Left lung (tissue), 10 donors: ENCODE results near the gene VPS54. TPM values are rescaled to one million over a fixed set of nuclear protein-coding genes. Genes with fewer than 3 reads are reported as not detected.
"Not testable (repeated sequence)": the region's sequence is repeated elsewhere in the genome, so short reads cannot be mapped to it uniquely, and the experiment has no call there.

Experiments
- ATAC-seq: fragments of 200-7000 bp; cut with Tn5 transposase; one replicate; pipeline ENCODE4 v1.9.1; 2020; ENCODE audit warnings: moderate library complexity
- DNase-seq, 4 donors: peaks; one replicate each; pipeline ENCODE4 v3.0.0-alpha.2; 2013 to 2020
- H3K27ac ChIP-seq, 2 donors: fragments of 200-600 bp; sonication (generic) in 1 of 2; one replicate each; pipeline versions ENCODE4 v1.5.0 to v1.8.0; 2020 to 2021
- H3K27me3 ChIP-seq, 2 donors: fragments of 200-600 bp; sonication (generic) in 1 of 2; one replicate each; pipeline versions ENCODE4 v1.5.0 to v1.8.0; 2020 to 2021
- H3K36me3 ChIP-seq, 2 donors: fragments of 200-600 bp; sonication (generic) in 1 of 2; one replicate each; pipeline versions ENCODE4 v1.5.0 to v1.8.0; 2020 to 2021
- H3K4me1 ChIP-seq, 2 donors: fragments of 200-600 bp; one replicate each; pipeline ENCODE4 v1.8.0; 2021
- H3K4me3 ChIP-seq, 2 donors: fragments of 200-600 bp; sonication (generic) in 1 of 2; one replicate each; pipeline versions ENCODE4 v1.5.0 to v1.8.0; 2020 to 2021; ENCODE audit warnings: mild to moderate bottlenecking in 1 of 2
- H3K9me3 ChIP-seq, 2 donors: fragments of 200-600 bp; sonication (generic) in 1 of 2; one replicate each; pipeline versions ENCODE4 v1.5.0 to v1.8.0; 2020 to 2021
- CTCF ChIP-seq, 2 donors: fragments of 200-600 bp; sonication (generic) in 1 of 2; IDR thresholded peaks; one replicate each; pipeline versions ENCODE4 v1.5.0 to v1.8.0; 2021; ENCODE audit warnings: antibody characterized with exemption in 2 of 2
- intact Hi-C, 2 donors: fragments of 100-400 bp; cut with DNase I; formaldehyde crosslinking; loops; one replicate each; pipeline versions ENCODE4 v1.11.2 to v1.14.2; 2022
- polyA plus RNA-seq, 6 donors: library from polyadenylated mRNA; unstranded; fragments of 120-200 nt; gene quantifications; one replicate each; pipeline ENCODE4 v1.2.1, GENCODE V29; 2013; ENCODE audit not compliant: insufficient read length in 6 of 6
- total RNA-seq, 2 donors: library from RNA; stranded (reverse); fragmentation: NEBNext Ultra II Directional; extraction: Animal tissue kit (Norgen Biotek cat#: 25700); gene quantifications; one replicate each; pipeline ENCODE4 v1.2.1, GENCODE V29; 2021
- donor health status: DM: no; HTN: yes; CAD: no.
- donor health status: DM: no; HTN: no; CAD: no.

Gene VPS54
- total and polyA plus RNA-seq, 8 donors = 24.1 to 53.2 (median 47.3) TPM

- Histone ChIP-seq H3K4me3 (no peak overlapping the region), H3K27me3 (no peaks in the 10 kb centered on the region), H3K27ac (no peak overlapping the region), H3K36me3 (no peaks in the 10 kb centered on the region), H3K4me1 (peaks cover 0 to 6% of the 10 kb centered on the region in 2 donors), H3K9me3 (peaks cover 0 to under 1% of the 10 kb centered on the region in 2 donors)
- ATAC-seq = no peak
- no peak for TF ChIP-seq CTCF (IDR thresholded peaks at IDR 0.05)
- no peak for DNase-seq
- intact Hi-C loops = no loop called here
Measured at GRCh38 chr2:64001382-64002101, 17.7 kb downstream of the VPS54 start.

DNA sequence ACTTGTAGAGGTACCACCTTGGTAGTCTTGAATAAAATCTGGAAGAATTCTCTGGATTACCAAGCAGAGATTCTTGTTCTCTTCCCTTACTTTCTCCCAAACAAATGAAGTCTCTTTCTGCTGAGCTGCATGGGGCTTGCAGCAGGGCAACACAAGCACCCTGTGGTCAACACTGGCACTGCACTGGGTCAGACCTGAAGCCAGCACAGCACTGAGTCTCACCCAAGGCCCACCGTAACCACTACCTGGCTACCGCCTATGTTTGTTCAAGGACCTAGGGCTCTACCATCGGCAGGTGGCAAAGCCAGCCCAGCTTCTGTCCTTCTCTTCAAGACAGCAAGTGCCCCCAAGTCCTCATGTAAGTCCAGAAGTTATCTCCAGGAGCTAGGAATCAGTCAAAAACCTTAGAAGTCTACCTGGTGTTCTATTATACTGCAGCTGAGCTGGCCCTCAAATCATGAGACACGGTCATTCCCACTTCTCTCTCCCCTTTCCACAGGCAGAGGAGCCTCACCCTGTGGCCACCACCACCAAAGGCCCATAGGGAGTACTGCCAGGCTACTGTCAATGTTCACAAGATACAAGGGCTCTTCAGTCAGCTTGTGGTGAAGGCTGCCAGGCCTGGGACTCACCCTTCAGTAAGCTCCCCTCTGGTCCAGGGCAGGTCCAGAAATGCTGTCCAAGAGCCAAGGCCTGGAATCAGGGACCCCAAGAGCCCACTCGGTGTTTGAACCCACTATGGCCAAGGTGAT, 18.4 kb downstream of the VPS54 start:
- no peak for DNase-seq
- ATAC-seq = no peak
- TF ChIP-seq CTCF (IDR thresholded peaks at IDR 0.05) = no peak
- no peaks in the 10 kb centered on the region for H3K27me3 ChIP-seq
- peaks cover 0 to 6% of the 10 kb centered on the region in 2 donors for H3K4me1 ChIP-seq
- no peak overlapping the region for H3K4me3 ChIP-seq
- H3K9me3 ChIP-seq = peaks cover 0 to 3% of the 10 kb centered on the region in 2 donors
- intact Hi-C loops = no loop called here
- no peak overlapping the region for H3K27ac ChIP-seq
- no peaks in the 10 kb centered on the region for H3K36me3 ChIP-seq

GRCh38 chr2:63999049-63999448, 20.2 kb downstream of the VPS54 start:
- peaks cover 0 to 8% of the 10 kb centered on the region in 2 donors for H3K4me1 ChIP-seq
- ATAC-seq (no peak), DNase-seq (no peak)
- H3K9me3 ChIP-seq = peaks cover 0 to 3% of the 10 kb centered on the region in 2 donors
- no peak for TF ChIP-seq CTCF (IDR thresholded peaks at IDR 0.05)
- no peak overlapping the region for H3K4me3 ChIP-seq
- no peaks in the 10 kb centered on the region for H3K36me3 ChIP-seq
- no peak overlapping the region for H3K27ac ChIP-seq
- no peaks in the 10 kb centered on the region for H3K27me3 ChIP-seq
- intact Hi-C loops = no loop called here

DNA sequence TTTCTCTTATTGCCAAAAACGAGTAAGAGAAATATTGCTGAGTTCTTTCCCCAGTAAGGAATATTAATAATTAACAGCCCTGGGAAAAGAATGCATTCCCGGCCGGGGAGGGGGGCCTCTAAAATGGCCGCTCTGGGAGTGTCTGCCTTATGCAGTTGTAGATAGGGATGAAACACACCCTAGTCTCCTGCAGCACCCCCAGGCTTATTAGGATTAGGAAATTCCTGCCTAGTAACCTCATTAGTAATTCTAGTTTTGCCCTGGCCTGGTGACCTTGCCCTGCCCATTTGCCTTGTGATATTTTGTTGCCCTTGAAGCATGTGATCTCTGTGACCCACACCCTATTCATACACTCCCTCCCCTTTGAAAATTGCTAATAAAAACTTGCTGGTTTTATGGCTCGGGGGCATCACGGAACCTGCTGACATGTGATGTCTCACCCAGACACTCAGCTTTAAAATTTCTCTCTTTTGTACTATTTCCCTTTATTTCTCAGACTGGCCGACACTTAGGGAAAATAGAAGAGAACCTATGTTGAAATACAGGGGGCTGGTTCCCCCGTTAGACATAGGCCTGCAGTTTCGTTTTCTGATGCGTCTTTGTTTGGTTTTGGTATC, 22.5 kb downstream of the VPS54 start:
- not testable (repeated sequence) for ATAC-seq, DNase-seq

DNA sequence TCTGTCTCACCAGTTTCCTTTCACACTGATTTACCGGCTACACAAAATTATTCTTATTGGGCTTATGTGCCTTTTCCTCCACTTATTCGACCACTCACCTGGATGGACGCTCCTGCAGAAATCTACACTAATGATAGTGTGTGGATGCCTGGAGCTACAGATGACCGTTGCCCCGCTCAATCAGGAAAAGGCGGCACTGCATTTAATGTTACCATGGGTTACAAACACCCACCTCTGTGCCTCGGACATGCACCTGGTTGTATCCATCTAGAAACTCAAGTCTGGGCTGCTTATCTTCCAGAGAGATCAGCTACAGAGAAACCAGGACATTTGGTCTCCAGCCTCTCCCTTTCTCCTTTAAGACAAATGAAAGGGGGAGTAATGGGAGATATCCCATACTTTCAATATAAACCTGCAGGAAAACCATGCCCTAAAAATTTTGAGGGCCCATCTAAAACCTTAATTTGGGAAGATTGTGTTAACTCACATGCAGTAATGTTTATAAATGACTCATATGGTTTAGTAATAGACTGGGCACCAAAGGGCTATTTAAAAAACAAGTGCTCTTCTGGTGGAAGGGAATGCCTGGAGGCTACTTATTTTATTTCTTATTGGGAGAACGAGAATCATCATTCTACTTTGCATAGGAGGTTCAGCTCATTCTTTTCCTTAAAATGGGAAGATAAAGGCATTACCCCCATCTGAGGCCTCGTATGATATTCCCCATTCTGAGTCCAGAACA, 24.7 kb downstream of the VPS54 start:
- intact Hi-C loops, ATAC-seq, H3K9me3 ChIP-seq, H3K27ac ChIP-seq, H3K27me3 ChIP-seq, DNase-seq, H3K36me3 ChIP-seq, H3K4me1 ChIP-seq, H3K4me3 ChIP-seq: not testable (repeated sequence)

More for the DNA sequence above, 22.5 kb downstream of the VPS54 start:
- H3K9me3 ChIP-seq, H3K4me1 ChIP-seq, H3K4me3 ChIP-seq, H3K36me3 ChIP-seq, H3K27ac ChIP-seq, H3K27me3 ChIP-seq, intact Hi-C loops: not testable (repeated sequence)
